ENCODE data around the gene TMEM106C. TPM values are rescaled to one million over a fixed set of nuclear protein-coding genes. Genes with fewer than 3 reads are reported as not detected.

Gene TMEM106C
- total and polyA plus RNA-seq, 2 of the 13 experiments (the other 11 are each of a cell fraction or from before 2014, with no cell fraction given), result 132 to 192 TPM

GRCh38 chr12:48004053-48004941, 40.9 kb downstream of the TMEM106C start, which contains the start of gene COL2A1 (continued):
- TF ChIP-seq MYPOP (CRISPR knock-in tag; IDR thresholded peaks at IDR 0.05) (no peak; the same call in 1 of the 2 replicates), HHEX (CRISPR knock-in tag; IDR thresholded peaks at IDR 0.05) (no peak), RFXAP (CRISPR knock-in tag; IDR thresholded peaks at IDR 0.05; ENCODE audit: borderline replicate concordance) (no peak), ZNF790 (CRISPR knock-in tag; IDR thresholded peaks at IDR 0.05; ENCODE audit: borderline replicate concordance) (no peak), ARNTL (CRISPR knock-in tag; IDR thresholded peaks at IDR 0.05) (no peak), ZIK1 (CRISPR knock-in tag; IDR thresholded peaks at IDR 0.05; ENCODE audit: borderline replicate concordance, low read depth) (no peak), SAP130 (CRISPR knock-in tag; IDR thresholded peaks at IDR 0.05; ENCODE audit: low read depth) (no peak), ZBTB14 (CRISPR knock-in tag; IDR thresholded peaks at IDR 0.05) (no peak), UBTF (CRISPR knock-in tag; IDR thresholded peaks at IDR 0.05) (peak; percentile 89), ZEB1 (IDR thresholded peaks at IDR 0.05; ENCODE audit: insufficient replicate concordance, low read depth) (no peak), NR2F6 (IDR thresholded peaks at IDR 0.05) (no peak), NR2F6 (CRISPR knock-in tag; IDR thresholded peaks at IDR 0.05) (no peak), ELF3 (CRISPR knock-in tag; IDR thresholded peaks at IDR 0.05) (no peak), PBX2 (CRISPR knock-in tag; IDR thresholded peaks at IDR 0.05) (no peak), ASH2L (IDR thresholded peaks at IDR 0.05; ENCODE audit: insufficient read length, low read depth, low read length) (peak; percentile 31), SKI (IDR thresholded peaks at IDR 0.05; ENCODE audit: partially characterized antibody) (no peak), MNT (IDR thresholded peaks at IDR 0.05) (no peak), SRF (IDR thresholded peaks at IDR 0.05; ENCODE audit: low read depth, low read length) (no peak), ZNF672 (CRISPR knock-in tag; IDR thresholded peaks at IDR 0.05) (no peak), POLR2AphosphoS2 (IDR thresholded peaks at IDR 0.05; ENCODE audit: low read depth, low read length) (no peak), ARID2 (CRISPR knock-in tag; IDR thresholded peaks at IDR 0.05; ENCODE audit: borderline replicate concordance) (no peak), TFE3 (CRISPR knock-in tag; IDR thresholded peaks at IDR 0.05) (no peak)

Data from HepG2 (cell line).